ENCODE results near the gene SF1. TPM values are rescaled to one million over a fixed set of nuclear protein-coding genes. Genes with fewer than 3 reads are reported as not detected.

The SF1 gene
- total RNA-seq, 2 donors from 2014 or later, result 150 to 470 TPM

DNA sequence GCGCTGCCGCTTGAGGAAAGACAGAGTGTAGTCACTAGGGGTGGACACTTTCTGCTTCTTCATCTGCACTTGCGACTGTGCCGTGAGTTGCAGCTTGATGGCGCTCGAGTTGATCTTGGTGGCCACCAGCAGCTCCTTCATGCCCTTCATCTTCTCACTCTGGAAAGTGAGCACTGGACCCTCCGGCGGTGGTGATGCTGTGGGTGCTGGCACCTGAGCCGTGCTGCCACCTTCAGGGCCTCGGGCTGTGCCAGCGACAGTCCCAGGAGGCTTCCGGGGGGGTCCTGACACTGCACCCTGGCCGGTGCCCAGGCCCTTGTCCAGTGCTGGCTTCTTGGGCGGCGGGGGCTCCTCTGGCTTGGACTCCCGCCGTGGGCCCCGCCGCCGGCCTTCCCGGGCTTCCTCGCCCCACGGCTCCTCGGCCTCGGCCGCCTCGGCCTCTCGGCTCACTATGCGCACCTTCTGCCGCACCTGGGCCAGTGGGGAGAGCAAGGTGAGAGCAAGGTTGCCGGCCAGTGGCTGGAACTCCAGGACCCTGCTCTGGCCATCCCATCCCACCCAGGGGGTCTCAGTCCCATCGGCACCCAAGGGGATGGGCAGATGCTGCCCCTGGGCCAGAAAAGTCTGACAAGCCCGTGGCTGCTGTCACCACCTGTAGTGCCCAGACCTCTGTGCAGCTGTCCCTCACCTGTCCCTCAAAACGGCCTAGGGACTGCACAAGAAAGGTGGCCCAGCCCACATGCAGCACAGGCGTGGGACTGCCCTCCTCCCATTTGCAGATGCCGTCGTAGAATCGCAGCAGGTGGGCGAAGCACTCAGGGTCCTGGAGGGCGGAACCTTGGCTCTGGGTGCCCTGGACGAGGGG is 26.2 kb upstream of the SF1 start:
- ATAC-seq (no peak), DNase-seq (no peak)
- peak overlapping the region in 2 of 4 donors; percentile 72 to 86 for H3K27ac ChIP-seq
- no peaks in the 10 kb centered on the region for H3K36me3 ChIP-seq (replicated peaks in 1 of 2; ENCODE audit: insufficient read depth in 1 of 2, low read depth in 2 of 2)
- 86 to 90% methylated on average over 19 to 37 of the region's 41 CpGs for WGBS, 2 donors
- H3K4me3 ChIP-seq, result no peak overlapping the region
- H3K4me1 ChIP-seq, result peaks cover 24% of the 10 kb centered on the region
- no peaks in the 10 kb centered on the region for H3K27me3 ChIP-seq
- TF ChIP-seq, protein P1, sequence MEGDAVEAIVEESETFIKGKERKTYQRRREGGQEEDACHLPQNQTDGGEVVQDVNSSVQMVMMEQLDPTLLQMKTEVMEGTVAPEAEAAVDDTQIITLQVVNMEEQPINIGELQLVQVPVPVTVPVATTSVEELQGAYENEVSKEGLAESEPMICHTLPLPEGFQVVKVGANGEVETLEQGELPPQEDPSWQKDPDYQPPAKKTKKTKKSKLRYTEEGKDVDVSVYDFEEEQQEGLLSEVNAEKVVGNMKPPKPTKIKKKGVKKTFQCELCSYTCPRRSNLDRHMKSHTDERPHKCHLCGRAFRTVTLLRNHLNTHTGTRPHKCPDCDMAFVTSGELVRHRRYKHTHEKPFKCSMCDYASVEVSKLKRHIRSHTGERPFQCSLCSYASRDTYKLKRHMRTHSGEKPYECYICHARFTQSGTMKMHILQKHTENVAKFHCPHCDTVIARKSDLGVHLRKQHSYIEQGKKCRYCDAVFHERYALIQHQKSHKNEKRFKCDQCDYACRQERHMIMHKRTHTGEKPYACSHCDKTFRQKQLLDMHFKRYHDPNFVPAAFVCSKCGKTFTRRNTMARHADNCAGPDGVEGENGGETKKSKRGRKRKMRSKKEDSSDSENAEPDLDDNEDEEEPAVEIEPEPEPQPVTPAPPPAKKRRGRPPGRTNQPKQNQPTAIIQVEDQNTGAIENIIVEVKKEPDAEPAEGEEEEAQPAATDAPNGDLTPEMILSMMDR (IDR thresholded peaks at IDR 0.05), result no peak
- TF ChIP-seq POLR2A (IDR thresholded peaks at IDR 0.05), result no peak
- no peaks in the 10 kb centered on the region for H3K9me3 ChIP-seq
- intact Hi-C loops (cut with DNase I), result no loop called here

DNA sequence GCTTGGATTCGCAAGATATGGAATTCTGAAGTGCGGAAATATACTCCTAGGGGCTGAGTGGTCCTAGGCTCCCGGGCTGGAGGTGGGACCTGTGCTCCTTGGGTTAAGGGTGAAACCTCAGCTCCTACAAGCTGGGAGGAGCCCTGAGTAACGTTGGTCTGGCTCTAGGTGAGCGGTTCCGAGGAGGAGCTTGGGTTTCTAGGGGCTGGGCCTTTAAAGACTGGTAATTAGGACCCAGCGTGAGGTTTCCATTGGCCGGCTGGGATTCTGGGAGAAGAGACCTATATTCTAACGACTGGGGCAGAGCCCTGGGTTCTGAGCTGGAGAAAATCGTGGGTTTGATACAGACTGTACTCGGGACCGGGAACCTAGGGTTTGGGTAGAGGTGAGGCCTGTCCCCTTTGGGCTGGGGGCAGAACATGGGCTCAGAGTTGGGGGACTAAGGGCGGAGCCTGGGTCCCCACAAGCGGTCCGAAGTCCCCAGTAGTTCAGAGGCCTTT is 25.6 kb upstream of the SF1 start:
- H3K27ac ChIP-seq, result peak overlapping the region; percentile 52 to 86 (median 76)
- peaks cover 17% of the 10 kb centered on the region for H3K4me1 ChIP-seq
- H3K9me3 ChIP-seq, result no peaks in the 10 kb centered on the region
- ATAC-seq (no peak), DNase-seq (no peak)
- intact Hi-C loops (cut with DNase I), result no loop called here
- no peak overlapping the region for H3K4me3 ChIP-seq
- no peaks in the 10 kb centered on the region for H3K27me3 ChIP-seq
- WGBS, 2 donors, result 36 to 38% methylated on average over 15 of the region's 15 CpGs
- TF ChIP-seq, protein P1 (IDR thresholded peaks at IDR 0.05), result no peak
- no peak for TF ChIP-seq POLR2A (IDR thresholded peaks at IDR 0.05)
- no peaks in the 10 kb centered on the region for H3K36me3 ChIP-seq (replicated peaks in 1 of 2; ENCODE audit: insufficient read depth in 1 of 2, low read depth in 2 of 2)

DNA sequence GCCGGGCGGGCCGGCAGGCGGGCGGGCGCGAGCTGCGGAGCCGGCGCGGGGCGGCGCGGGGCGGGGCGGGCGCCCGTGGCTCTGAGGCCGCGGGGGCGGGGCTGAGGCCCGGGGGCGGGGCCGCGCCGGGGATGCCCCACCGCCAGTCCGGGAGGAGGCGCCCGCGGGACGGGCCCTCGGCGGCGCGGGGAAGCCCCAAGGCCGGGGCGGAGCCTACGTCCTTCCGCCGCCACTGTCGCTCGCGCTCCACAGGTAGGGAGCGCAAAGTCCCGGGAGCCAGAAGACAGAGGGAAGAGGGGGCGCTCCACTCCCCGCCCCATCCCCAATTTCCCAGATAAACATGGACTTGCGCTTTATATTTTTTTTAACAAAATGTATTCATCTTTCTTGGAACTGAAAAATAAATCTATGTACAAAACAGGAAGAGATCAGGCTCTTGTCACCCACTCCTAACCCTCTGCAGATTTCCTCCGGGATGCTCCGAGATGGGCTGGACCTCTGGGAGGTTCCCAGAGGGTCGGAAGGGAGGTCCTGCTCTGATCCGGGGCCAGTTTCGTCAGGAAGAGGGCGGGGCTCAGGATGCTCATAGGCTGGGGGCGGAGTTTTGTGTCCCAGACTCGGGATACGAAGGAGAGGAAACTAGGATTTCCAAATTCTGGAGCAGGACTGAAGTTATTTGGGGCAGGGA is 25.0 kb upstream of the SF1 start, which contains the start of gene MAP4K2:
MAP4K2 (minus strand) TSS at position 57 of the 688 bp plus-strand sequence. CDS start 65 bp downstream, outside the sequence.
- Histone ChIP-seq H3K27me3 (no peaks in the 10 kb centered on the region), H3K4me1 (peaks cover 17% of the 10 kb centered on the region), H3K4me3 (peak within 1 kb of the TSS; percentile 11 to 34), H3K36me3 (replicated peaks in 1 of 2; ENCODE audit: insufficient read depth in 1 of 2, low read depth in 2 of 2) (no peaks in the 10 kb centered on the region), H3K27ac (peak within 1 kb of the TSS; percentile 52 to 86 (median 76)), H3K9me3 (no peaks in the 10 kb centered on the region)
- WGBS, 2 donors, result 0% methylated on average over 30 to 35 of the region's 58 CpGs
- peak; percentile 92 for ATAC-seq
- peak in 2 of 3 donors; percentile 31 for TF ChIP-seq POLR2A (IDR thresholded peaks at IDR 0.05)
- TF ChIP-seq, protein P1 (IDR thresholded peaks at IDR 0.05), result peak in 6 of 7 experiments; percentile 7 to 42 (median 22)
- DNase-seq, result peak; percentile 88 to 94 (median 88)
- intact Hi-C loops (cut with DNase I), result no loop called here

DNA sequence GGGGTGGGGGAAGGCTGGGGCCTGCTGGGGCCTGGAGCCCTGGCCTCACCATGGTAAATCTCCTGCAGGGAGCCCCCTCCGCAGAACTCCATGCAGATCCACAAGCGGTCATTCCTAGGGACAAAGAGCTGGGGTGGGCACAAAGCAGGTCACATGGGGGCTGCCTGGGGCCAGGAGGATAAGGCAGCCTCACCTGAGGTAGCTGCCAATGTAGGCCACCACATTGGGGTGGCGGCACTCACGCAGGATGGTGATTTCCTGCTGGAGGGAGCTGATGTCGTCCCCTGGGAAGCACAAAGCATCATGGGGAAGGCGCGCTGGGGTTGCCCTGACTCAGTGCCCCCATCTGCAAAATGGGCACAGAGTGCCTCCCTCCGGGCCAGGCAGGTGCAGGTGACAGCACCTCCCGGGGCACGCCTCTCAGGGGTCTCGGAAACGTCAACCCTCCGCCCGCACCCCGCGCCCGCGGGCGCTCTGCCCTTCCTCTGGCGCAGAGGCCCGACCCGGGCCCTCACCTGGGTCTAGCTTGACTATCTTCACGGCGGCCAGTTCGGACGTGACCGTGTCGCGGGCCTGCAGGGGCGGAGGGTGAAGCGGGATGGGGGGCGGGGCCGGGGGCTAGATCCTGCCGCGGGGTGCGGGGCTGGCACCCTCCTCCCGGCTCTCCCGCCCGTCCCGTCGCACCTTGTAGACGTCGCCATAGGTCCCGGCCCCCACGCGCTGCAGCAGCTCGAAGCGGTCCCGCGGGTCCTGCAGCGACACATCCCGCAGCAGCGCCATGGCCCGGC is 24.2 kb upstream of the SF1 start:
- H3K4me1 ChIP-seq, result peaks cover 17% of the 10 kb centered on the region
- no peak for ATAC-seq
- no peaks in the 10 kb centered on the region for H3K36me3 ChIP-seq (replicated peaks in 1 of 2; ENCODE audit: insufficient read depth in 1 of 2, low read depth in 2 of 2)

More for the DNA sequence above, 24.2 kb upstream of the SF1 start:
- TF ChIP-seq, protein P1 (IDR thresholded peaks at IDR 0.05), result no peak
- TF ChIP-seq POLR2A (IDR thresholded peaks at IDR 0.05), result no peak
- peak overlapping the region in 1 of 2 donors; percentile 34 for H3K4me3 ChIP-seq
- DNase-seq, result no peak
- peak overlapping the region; percentile 33 to 70 (median 62) for H3K27ac ChIP-seq
- no peaks in the 10 kb centered on the region for H3K9me3 ChIP-seq
- WGBS, 2 donors, result 9 to 36% methylated on average over 5 to 41 of the region's 54 CpGs
- no peaks in the 10 kb centered on the region for H3K27me3 ChIP-seq
- intact Hi-C loops (cut with DNase I), result no loop called here
